AG10803 (cell line): ENCODE measurements around the gene CYP1B1.
"Not testable (repeated sequence)": the region's sequence is repeated elsewhere in the genome, so short reads cannot be mapped to it uniquely, and the experiment has no call there.

Experiments used
- DNase-seq: peaks from one replicate; pipeline ENCODE4 v3.0.0; 2010; ENCODE audit warnings: low read depth
- H3K4me3 ChIP-seq: 2 replicates; pipeline ENCODE4 v1.5.1; 2011; ENCODE audit warnings: mild to moderate bottlenecking, low read length, control low read depth
- CTCF ChIP-seq: conservative IDR thresholded peaks from 2 replicates; pipeline ENCODE4 v1.5.1; 2011; ENCODE audit warnings: mild to moderate bottlenecking, low read length, control low read depth, inconsistent platforms

CYP1B1 gene

GRCh38 chr2:38116762-38117161, 40.8 kb upstream of the CYP1B1 start:
- TF ChIP-seq CTCF = no peak
- DNase-seq = peak; percentile 78
- no peak overlapping the region for H3K4me3 ChIP-seq

GRCh38 chr2:38115216-38116032, 39.5 kb upstream of the CYP1B1 start:
- H3K4me3 ChIP-seq = no peak overlapping the region
- peak; percentile 74 for DNase-seq
- peak; percentile 95 for TF ChIP-seq CTCF

GRCh38 chr2:38113981-38114708, 38.2 kb upstream of the CYP1B1 start:
- no peak overlapping the region for H3K4me3 ChIP-seq
- DNase-seq = peak; percentile 26
- TF ChIP-seq CTCF = no peak

GRCh38 chr2:38113051-38113450, 37.1 kb upstream of the CYP1B1 start:
- H3K4me3 ChIP-seq = no peak overlapping the region
- no peak for TF ChIP-seq CTCF
- DNase-seq = no peak

GRCh38 chr2:38111350-38111749, 35.4 kb upstream of the CYP1B1 start:
- not testable (repeated sequence) for H3K4me3 ChIP-seq, DNase-seq

GRCh38 chr2:38109732-38110181, 33.8 kb upstream of the CYP1B1 start:
- no peak overlapping the region for H3K4me3 ChIP-seq
- no peak for TF ChIP-seq CTCF
- DNase-seq = peak; percentile 77

- H3K4me3 ChIP-seq = no peak overlapping the region
- DNase-seq = peak; percentile 13
- no peak for TF ChIP-seq CTCF
These were observed 33.2 kb upstream of the CYP1B1 start for GRCh38 chr2:38108907-38109731.
